Testis (tissue), 2 donors: ENCODE data around the gene ARL13A.

ENCODE experiments used
- CTCF ChIP-seq, 3 experiments: fragments of 450-650 bp in 2 of 3; fragments of 200-600 bp in 1 of 3; sonication (generic) in 1 of 3; IDR thresholded peaks; one replicate each; pipeline ENCODE4 v1.5.1; 2016 to 2019; ENCODE audit warnings: antibody characterized with exemption in 3 of 3, mild to moderate bottlenecking in 2 of 3, moderate library complexity in 1 of 3
- POLR2A ChIP-seq: fragments of 450-650 bp; IDR thresholded peaks from one replicate; pipeline ENCODE4 v1.6.1; 2017; ENCODE audit warnings: antibody characterized with exemption, mild to moderate bottlenecking, moderate library complexity

DNA sequence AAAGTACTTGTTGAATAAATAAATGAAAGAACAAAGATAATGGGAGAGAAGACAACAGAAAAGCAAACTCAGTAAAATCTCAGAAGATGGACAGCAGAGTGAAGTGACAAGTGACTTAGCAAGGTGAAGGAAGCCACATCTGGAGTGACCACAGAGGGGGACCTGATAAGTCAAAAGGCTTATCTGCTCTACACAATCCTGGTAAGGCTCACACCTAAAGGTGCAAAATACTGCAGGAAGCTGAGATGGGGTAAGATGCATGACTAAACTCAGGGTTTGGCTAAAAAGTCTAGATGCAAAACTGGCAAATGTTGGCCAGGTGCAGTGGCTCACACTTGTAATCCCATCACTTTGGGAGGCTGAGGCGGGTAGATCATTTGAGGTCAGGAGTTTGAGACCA, 60.2 kb downstream of the ARL13A start:
- TF ChIP-seq CTCF (IDR thresholded peaks at IDR 0.05) (no peak), POLR2A (no peak)
